Epithelial cell of esophagus (primary cell): ENCODE results near the gene CD58.

Source experiments
- DNase-seq: peaks from one replicate; pipeline ENCODE4 v3.0.0; 2010; ENCODE audit warnings: low read depth
- H3K4me3 ChIP-seq: 2 replicates; pipeline ENCODE4 v1.5.1; 2011; ENCODE audit warnings: mild to moderate bottlenecking, low read length, control low read depth
- CTCF ChIP-seq: IDR thresholded peaks from 2 replicates; pipeline ENCODE4 v1.5.1; 2011; ENCODE audit warnings: low read depth, mild to moderate bottlenecking, low read length, control low read depth, inconsistent platforms; ENCODE audit not compliant: insufficient read depth; ENCODE audit errors: missing control alignments

The CD58 gene

GRCh38 chr1:116554924-116555323 lies 15.9 kb downstream of the CD58 start:
- no peak for DNase-seq
- H3K4me3 ChIP-seq: no peak overlapping the region
- TF ChIP-seq CTCF: no peak

- TF ChIP-seq CTCF: no peak
- peak; percentile 93 for DNase-seq
Observed at GRCh38 chr1:116553386-116554115, 17.3 kb downstream of the CD58 start.

GRCh38 chr1:116546354-116546977 lies 24.4 kb downstream of the CD58 start:
- no peak for DNase-seq
- no peak for TF ChIP-seq CTCF
- no peak overlapping the region for H3K4me3 ChIP-seq

More at GRCh38 chr1:116553386-116554115, 17.3 kb downstream of the CD58 start:
- no peak overlapping the region for H3K4me3 ChIP-seq

- no peak overlapping the region for H3K4me3 ChIP-seq
- no peak for TF ChIP-seq CTCF
- no peak for DNase-seq
Observed at GRCh38 chr1:116545359-116545705, 25.5 kb downstream of the CD58 start.

GRCh38 chr1:116544588-116545358 lies 26.1 kb downstream of the CD58 start:
- DNase-seq: peak; percentile 39
- no peak for TF ChIP-seq CTCF
- H3K4me3 ChIP-seq: no peak overlapping the region

- peak; percentile 21 for DNase-seq
- no peak overlapping the region for H3K4me3 ChIP-seq
- no peak for TF ChIP-seq CTCF
Observed at GRCh38 chr1:116540088-116540487, 30.7 kb downstream of the CD58 start.
